Fibroblast of gingiva (primary cell): ENCODE results near the gene ANKRD55.
"Not testable (repeated sequence)": the region's sequence is repeated elsewhere in the genome, so short reads cannot be mapped to it uniquely, and the experiment has no call there.

ENCODE experiments used
- DNase-seq: peaks from one replicate; pipeline ENCODE4 v3.0.0-alpha.2; 2011; ENCODE audit warnings: low read depth

The ANKRD55 gene

GRCh38 chr5:56233230-56233629 is at the start of gene ANKRD55:
TSS of gene ANKRD55 (minus strand) at chr5:56233330. CDS start at chr5:56232913, 417 bp downstream.
- no peak for DNase-seq

GRCh38 chr5:56282216-56282615 is 49.1 kb upstream of the ANKRD55 start:
- DNase-seq, result no peak

DNA sequence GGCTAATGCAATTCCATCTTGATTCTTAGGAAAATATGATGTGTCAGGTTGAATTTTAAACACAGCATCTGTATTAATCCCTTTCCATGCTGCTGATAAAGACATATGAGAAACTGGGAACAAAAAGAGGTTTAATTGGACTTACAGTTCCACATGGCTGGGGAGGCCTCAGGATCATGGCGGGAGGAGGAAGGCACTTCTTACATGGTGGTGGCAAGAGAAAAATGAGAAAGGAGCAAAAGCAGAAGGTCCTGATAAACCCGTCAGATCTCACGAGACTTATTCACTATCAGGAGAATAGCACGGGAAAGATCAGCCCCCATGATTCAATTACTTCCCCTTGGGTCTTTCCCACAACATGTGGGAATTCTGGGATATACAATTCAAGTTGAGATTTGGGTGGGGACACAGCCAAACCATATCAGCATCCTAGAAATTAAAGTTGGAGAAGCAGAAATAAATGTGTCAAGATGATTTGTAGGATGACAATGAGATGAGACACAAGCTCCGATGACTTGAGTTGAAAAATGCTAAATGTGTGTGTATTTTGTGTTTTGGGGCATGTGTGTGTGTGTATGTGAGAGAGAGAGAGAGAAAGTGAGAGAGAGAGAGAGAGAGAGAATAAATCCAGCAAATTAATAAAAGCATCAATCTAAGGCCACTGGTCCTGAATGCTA is 48.5 kb upstream of the ANKRD55 start:
- no peak for DNase-seq

GRCh38 chr5:56279979-56280378 is 46.8 kb upstream of the ANKRD55 start:
- peak; percentile 79 for DNase-seq

DNA sequence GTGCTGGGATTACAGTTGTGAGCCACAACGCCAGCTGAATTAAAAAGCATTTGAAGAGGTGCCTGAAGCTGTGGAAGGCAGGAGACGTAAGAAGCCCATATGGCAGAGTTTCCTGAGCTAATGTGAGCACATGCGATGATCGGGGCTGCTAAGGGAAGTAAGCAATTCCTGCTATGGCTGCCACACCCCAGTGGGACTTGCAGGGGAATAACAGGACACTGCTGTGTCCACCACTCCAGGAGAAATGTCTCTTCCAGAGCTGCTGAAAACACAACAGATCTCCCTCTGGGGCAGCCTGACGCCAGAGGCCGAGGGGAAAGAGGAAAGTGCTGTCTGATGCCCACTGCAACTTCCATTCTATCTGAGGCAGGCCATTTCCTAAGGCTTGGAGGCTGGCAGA is 46.2 kb upstream of the ANKRD55 start:
- DNase-seq, result no peak

DNA sequence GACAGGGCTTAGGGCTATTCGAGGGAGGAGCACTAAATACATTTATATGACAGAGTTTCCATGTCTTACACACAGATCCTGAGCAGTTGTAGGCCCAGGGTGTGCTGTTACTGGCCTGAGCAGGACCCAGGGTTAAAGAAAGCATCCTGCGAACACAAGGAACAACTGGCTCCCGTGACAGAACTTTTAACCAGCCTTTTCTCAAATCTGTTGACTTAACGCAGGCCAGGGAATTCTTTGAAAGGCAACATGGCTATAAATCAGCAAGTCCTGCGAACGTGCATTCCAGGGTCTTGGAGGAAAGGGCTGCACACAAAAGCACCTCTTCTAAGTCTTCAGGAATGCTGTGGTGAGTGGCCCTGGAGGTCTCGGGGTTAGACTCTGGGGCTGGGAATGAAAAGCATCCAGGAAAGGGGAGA is 45.2 kb upstream of the ANKRD55 start:
- DNase-seq, result no peak

- DNase-seq, result no peak
Observed at GRCh38 chr5:56277573-56277972, 44.4 kb upstream of the ANKRD55 start.

GRCh38 chr5:56273376-56273955 is 40.3 kb upstream of the ANKRD55 start:
- no peak for DNase-seq

- no peak for DNase-seq
Observed at GRCh38 chr5:56272765-56273164, 39.6 kb upstream of the ANKRD55 start.

DNA sequence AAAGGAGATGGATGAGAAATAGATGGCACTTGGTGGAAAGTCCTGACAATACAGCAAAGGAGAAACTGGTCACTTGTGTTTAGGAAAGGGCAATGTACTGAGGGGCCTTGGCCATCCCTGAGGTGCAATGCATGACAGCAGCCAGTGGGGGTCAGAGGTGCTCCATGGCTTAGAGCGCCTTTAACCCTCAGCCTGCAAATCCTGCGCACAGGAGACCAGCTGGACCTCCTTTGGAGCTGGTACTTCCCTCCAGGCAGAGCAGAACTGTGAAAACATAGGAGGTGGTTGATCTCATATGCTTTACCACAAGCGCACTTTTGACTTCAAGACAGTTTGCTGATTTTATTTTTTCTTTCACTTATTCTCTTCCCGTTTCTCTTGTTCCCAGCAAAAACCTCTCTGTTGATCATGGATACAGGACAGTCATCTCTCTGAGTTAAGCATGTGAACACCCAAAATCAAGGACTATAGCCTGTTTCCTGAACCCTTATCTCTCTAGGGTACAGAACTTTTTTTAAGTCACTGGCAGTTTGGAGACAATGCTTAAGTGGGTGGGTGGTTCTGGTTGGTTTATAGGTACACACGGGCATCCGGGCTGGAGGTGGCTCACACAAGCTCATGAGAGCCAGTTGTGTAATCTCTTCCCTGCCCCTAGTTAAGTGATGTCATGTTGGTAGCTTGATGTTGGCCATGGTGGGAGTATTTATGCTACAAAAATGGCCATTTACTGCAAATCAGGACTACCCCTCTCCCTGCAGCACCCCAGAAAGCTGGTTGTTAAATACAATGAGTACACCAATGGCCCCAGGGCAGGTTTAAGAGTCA is 37.6 kb upstream of the ANKRD55 start:
- peak; percentile 83 for DNase-seq

- no peak for DNase-seq
Observed at GRCh38 chr5:56270058-56270457, 36.9 kb upstream of the ANKRD55 start.

- peak; percentile 68 for DNase-seq
Observed at GRCh38 chr5:56269216-56269927, 36.2 kb upstream of the ANKRD55 start.

DNA sequence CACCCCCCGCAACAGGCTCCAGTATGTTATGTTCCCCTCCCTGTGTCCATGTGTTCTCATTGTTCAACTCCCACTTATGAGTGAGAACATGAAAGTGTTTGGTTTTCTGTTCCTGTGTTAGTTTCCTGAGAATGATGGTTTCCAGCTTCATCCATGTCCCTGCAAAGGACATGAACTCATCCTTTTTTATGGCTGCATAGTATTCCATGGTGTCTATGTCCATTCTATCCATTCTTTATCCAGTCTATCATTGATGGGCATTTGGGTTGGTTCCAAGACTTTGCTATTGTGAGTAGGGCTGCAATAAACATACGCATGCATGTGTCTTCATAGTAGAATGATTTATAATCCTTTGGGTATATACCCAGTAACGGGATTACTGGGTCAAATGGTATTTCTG is 35.6 kb upstream of the ANKRD55 start:
- DNase-seq, result not testable (repeated sequence)

DNA sequence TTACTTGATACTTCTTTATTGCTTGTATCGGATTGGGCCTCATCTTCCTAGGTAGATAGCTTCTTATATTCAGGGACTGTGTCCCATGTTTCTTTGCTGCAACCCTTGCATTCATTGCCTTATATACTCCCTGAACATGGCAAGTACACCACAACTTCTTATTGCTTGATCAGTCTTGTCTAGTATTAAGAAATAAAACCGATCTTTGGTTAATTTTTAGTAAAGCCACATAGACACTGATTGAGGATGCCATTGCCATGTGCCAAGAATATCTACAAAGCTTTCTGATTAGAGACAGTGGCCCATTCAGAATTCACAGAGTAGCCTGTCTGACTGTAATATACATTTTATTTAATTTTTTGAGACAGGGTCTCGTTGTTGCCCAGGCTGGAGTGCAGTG is 34.7 kb upstream of the ANKRD55 start:
- no peak for DNase-seq

GRCh38 chr5:56264417-56265025 is 31.4 kb upstream of the ANKRD55 start:
- peak; percentile 31 for DNase-seq

DNA sequence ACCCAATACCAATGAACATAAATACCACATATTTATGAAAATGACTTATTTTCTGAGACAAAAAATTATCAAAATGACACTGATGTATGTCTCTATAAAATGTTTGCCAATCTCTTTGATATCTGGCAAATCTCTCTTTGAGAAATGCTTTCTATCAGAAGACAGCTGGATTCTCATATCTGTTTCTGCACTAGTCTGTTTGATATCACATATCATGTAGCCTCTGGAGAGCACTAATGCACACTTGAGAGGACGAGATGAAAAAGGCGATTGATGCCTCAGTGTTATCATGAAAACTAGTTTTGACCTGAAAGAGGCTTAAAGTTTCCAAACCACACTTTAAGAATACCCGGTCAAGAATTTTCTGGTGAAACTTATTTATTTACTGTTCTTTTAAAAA is 29.1 kb upstream of the ANKRD55 start:
- DNase-seq, result no peak

- DNase-seq, result peak; percentile 93
Observed at GRCh38 chr5:56259002-56259511, 25.9 kb upstream of the ANKRD55 start.

DNA sequence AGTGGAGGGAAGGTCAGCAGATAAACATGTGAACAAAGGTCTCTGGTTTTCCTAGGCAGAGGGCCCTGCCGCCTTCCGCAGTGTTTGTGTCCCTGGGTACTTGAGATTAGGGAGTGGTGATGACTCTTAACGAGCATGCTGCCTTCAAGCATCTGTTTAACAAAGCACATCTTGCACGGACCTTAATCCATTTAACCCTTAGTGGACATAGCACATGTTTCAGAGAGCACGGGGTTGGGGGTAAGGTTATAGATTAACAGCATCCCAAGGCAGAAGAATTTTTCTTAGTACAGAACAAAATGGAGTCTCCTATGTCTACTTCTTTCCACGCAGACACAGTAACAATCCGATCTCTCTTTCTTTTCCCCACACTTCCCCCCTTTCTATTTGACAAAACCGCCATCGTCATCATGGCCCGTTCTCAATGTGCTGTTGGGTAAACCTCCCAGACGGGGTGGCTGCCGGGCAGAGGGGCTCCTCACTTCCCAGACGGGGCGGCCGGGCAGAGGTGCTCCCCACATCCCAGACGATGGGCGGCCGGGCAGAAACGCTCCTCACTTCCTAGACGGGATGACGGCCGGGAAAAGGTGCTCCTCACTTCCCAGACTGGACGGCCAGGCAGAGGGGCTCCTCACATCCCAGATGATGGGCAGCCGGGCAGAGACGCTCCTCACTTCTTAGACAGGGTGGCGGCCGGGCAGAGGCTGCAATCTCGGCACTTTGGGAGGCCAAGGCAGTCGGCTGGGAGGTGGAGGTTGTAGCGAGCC is 24.8 kb upstream of the ANKRD55 start:
- not testable (repeated sequence) for DNase-seq

DNA sequence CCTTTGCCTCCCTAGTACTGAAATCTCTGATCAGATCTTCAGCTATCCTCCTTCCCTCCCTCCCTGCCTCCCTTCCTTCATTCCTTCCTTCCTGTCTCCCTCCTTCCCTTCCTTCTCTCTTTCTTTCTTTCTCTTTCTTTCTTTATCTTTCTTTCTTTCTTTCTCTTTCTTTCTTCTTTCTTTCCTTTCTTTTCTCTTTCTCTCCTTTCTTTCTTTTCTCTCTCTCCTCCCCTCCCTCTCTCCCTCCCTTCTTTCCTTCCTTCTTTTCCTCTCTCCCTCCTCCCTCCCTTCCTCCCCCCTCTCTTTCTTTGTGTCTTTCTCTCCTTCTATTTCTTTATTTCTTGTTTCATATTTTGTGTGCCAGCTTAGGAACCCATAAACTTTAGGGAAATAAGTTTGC is 23.9 kb upstream of the ANKRD55 start:
- no peak for DNase-seq

DNA sequence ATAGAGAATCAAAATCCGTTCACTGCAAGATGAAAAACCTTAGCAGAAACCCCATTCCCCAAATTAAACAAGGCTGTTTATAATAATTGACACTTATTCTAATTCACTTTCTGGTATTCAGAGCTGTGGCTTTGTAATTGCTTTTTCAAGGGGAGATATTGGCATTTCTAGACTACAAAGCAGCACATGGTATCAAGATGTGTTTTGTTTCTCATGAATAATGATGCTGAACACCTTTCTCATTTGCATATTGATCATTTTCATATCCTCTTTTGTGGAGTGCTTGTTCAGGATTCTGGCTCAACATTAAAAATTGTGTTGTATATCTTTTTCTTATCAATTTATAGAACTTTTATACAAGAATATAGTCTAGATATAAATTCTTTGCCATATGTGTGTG is 22.4 kb upstream of the ANKRD55 start:
- DNase-seq, result no peak

- DNase-seq, result no peak
Observed at GRCh38 chr5:56253924-56254323, 20.8 kb upstream of the ANKRD55 start.
